KG1 (cell line): ENCODE data around the gene WDR27.
"Not testable (repeated sequence)": the region's sequence is repeated elsewhere in the genome, so short reads cannot be mapped to it uniquely, and the experiment has no call there.

ENCODE experiments used
- DNase-seq: peaks from one replicate; lab custom pipeline; 2025; lab: John Stamatoyannopoulos, UW

The WDR27 gene

DNA sequence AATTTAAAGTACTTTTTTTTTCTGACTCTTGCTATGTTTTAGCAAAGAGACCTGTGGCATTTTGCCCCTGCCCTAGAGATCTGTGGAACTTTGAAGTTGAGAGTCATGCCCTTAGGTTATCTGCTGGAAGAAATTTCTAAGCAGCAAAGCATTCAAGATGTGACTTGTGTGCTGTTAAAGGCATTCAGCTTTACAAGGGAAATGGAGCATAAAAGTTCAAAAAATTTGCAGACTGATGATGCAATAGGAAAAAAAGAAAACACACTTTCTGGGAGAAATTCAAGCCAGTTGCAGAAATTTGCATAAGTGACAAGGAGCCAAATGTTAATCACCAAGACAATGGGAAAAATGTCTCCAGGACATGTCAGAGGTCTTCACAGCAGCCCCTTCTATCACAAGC is 267.3 kb downstream of the WDR27 start:
- not testable (repeated sequence) for DNase-seq

- DNase-seq, result no peak
These were observed 272.8 kb downstream of the WDR27 start for GRCh38 chr6:169429001-169429400.

GRCh38 chr6:169428532-169428931 is 273.3 kb downstream of the WDR27 start:
- DNase-seq, result no peak

GRCh38 chr6:169427856-169428255 is 274.0 kb downstream of the WDR27 start:
- DNase-seq, result no peak

DNA sequence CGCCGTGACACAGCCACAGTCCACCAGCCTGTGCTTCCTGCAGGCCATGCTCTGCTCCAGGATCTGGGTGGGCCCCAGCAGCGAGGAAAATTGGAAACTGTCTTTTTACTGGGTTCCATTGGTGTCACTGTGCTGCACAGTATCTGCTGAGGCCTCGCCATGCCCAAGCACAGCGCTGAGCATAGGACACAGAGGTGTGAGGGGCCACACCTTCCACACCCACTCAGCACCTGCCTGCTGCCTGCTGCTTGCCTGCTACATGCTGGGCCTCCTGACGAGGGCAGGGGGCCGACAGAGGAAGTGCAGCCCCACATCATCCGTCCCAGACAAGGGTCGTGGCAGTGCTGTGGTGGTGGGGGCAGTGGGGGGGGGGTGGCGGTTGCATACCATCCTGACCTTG is 275.2 kb downstream of the WDR27 start:
- DNase-seq, result no peak

GRCh38 chr6:169425628-169426370 is 276.0 kb downstream of the WDR27 start:
- DNase-seq, result no peak

GRCh38 chr6:169424821-169425240 is 277.0 kb downstream of the WDR27 start:
- no peak for DNase-seq

- no peak for DNase-seq
These were observed 277.6 kb downstream of the WDR27 start for GRCh38 chr6:169424149-169424804.

- DNase-seq, result no peak
These were observed 280.1 kb downstream of the WDR27 start for GRCh38 chr6:169421586-169422264.

DNA sequence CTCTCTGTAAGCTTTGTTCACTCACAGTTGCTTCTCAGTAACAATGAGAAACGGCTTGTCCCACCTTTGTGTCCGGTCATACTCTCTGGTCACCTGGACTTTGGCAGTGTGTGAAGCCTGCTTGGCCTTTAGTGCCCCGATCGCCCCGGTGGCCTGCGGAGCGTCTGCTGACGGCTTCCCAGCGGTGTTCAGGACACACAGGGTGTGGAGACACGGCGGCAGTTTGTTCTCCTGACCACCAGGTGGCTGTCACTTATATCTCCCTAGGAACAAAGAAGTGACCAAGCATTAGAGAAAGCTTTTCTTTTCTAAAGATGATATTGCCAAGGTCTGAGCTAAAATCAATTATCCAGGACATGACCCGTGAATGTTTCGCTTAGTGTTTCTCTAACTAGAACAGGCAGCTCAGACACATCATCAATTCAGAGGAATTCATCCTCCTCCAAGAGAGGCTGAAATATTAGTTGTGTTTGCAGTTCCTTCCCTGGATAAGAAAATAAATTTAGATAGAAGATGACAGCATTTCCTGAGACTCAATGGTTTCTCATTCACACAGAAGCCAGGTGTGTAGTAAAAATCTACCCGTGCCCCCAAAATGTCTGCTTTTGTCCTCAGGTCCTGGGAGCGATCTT is 280.8 kb downstream of the WDR27 start:
- DNase-seq, result no peak

DNA sequence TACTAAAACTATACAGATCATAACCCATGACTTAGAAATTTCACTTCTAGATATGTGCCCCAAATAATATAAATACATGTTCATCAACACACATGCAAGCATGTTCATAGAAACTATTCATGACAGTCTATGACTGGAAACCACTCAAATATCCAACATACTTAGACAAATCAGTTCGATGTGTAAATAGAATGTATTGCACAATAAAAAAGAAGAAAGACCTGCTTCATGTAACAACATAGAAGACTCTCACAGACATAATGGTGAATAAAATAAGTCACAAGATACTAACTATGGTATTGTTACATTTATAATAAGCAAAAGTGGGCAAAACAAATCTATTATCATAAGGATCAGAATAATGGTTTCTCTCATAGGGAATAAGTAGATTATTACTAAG is 284.7 kb downstream of the WDR27 start:
- DNase-seq, result no peak

DNA sequence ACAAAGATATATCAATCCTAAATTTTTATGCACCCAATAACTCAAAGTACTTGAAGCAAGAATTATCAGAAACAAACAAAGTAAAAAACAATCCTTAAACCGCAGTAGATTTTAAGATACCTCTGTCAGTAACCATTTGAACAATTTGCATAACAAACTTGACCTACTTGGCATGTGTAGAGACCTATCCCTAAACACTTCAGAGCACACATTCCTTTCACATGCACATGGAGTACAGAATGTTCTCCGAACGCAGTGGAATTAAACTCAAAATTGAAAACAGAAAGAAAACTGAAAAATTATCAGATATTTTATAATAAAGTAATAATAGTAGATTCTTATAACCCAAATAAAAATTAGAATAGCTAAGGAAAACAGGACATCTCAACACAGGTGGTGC is 285.6 kb downstream of the WDR27 start:
- DNase-seq, result no peak

GRCh38 chr6:169415179-169415578 is 286.6 kb downstream of the WDR27 start:
- no peak for DNase-seq

GRCh38 chr6:169411722-169412121 is 290.1 kb downstream of the WDR27 start:
- DNase-seq, result no peak

- no peak for DNase-seq
These were observed 290.5 kb downstream of the WDR27 start for GRCh38 chr6:169411296-169411695.

DNA sequence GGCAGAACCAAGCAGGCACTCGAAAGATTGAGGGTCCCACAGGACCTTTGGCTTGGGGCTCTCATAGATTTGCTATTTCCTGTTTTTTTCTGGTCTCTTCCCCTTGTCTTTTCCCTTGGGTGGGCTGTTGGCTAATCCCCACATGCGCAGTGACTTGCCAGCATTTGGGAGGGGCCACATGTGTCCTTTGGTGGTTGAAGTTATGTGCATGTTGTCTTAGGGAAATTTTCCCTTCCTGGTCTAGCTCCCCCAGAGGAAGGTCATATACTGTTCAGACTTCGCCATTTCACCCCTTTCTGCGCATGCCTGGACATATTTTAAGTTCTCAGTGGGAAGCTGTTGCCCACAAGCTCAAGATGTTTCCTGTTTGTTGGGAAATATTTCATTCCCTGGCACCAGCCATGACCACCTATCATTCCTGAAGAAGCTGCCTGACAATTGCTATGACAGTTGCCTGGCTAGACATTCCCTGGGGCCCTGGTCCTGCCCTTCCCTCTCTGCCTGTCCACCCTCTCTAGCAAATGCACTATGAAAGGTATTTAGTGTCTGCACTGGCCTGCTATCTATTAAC is 292.0 kb downstream of the WDR27 start:
- no peak for DNase-seq

- DNase-seq, result no peak
These were observed 294.5 kb downstream of the WDR27 start for GRCh38 chr6:169407325-169407724.
